ENCODE data around the gene KCNQ1.

KCNQ1 gene

GRCh38 chr11:2656859-2657258 is 212.1 kb downstream of the KCNQ1 start:
- no peaks in the 10 kb centered on the region for H3K79me2 ChIP-seq (ENCODE audit: insufficient read depth, low read length)
- no peaks in the 10 kb centered on the region for H3K36me3 ChIP-seq (ENCODE audit: low read length)
- no peaks in the 10 kb centered on the region for H3K9me2 ChIP-seq (replicated peaks; ENCODE audit: insufficient read depth, low read length)
- no peak overlapping the region for H3K27ac ChIP-seq (ENCODE audit: low read depth, low read length)
- H3K27me3 ChIP-seq (ENCODE audit: low read length), result no peaks in the 10 kb centered on the region
- no peak overlapping the region for H3K9ac ChIP-seq (ENCODE audit: low read length)
- no peak overlapping the region for H3K4me2 ChIP-seq (ENCODE audit: low read depth, low read length, poor library complexity, severe bottlenecking)
- no peak overlapping the region for H2AFZ ChIP-seq (ENCODE audit: low read depth, low read length, severe bottlenecking)
- no peak overlapping the region for H3K4me3 ChIP-seq (ENCODE audit: insufficient read depth, low read length, poor library complexity, severe bottlenecking)
- H3K9me3 ChIP-seq (ENCODE audit: insufficient read depth, low read length), result peaks cover 16% of the 10 kb centered on the region; the same call in 1 of the 2 replicates
- H4K20me1 ChIP-seq (ENCODE audit: low read depth, low read length), result no peaks in the 10 kb centered on the region
- TF ChIP-seq EZH2phosphoT487 (conservative IDR thresholded peaks at IDR 0.05; ENCODE audit: low read length) (no peak), CTCF (IDR thresholded peaks at IDR 0.05; ENCODE audit: insufficient read depth, low read length, poor library complexity, severe bottlenecking) (no peak)
- H3F3A ChIP-seq (ENCODE audit: insufficient read depth), result no peaks in the 10 kb centered on the region

GRCh38 chr11:2657697-2658284 is 213.0 kb downstream of the KCNQ1 start:
- no peaks in the 10 kb centered on the region for H3K79me2 ChIP-seq (ENCODE audit: insufficient read depth, low read length)
- no peaks in the 10 kb centered on the region for H3K9me2 ChIP-seq (replicated peaks; ENCODE audit: insufficient read depth, low read length)
- no peak for TF ChIP-seq EZH2phosphoT487 (conservative IDR thresholded peaks at IDR 0.05; ENCODE audit: low read length)
- TF ChIP-seq CTCF (IDR thresholded peaks at IDR 0.05; ENCODE audit: insufficient read depth, low read length, poor library complexity, severe bottlenecking), result no peak
- no peaks in the 10 kb centered on the region for H4K20me1 ChIP-seq (ENCODE audit: low read depth, low read length)
- H3K9me3 ChIP-seq (ENCODE audit: insufficient read depth, low read length), result peaks cover 16% of the 10 kb centered on the region; the same call in 1 of the 2 replicates
- H3K36me3 ChIP-seq (ENCODE audit: low read length), result no peaks in the 10 kb centered on the region
- no peaks in the 10 kb centered on the region for H3K27me3 ChIP-seq (ENCODE audit: low read length)
- no peak overlapping the region for H3K9ac ChIP-seq (ENCODE audit: low read length)
- no peak overlapping the region for H3K27ac ChIP-seq (ENCODE audit: low read depth, low read length)
- no peak overlapping the region for H2AFZ ChIP-seq (ENCODE audit: low read depth, low read length, severe bottlenecking)
- H3K4me3 ChIP-seq (ENCODE audit: insufficient read depth, low read length, poor library complexity, severe bottlenecking), result no peak overlapping the region
- no peaks in the 10 kb centered on the region for H3F3A ChIP-seq (ENCODE audit: insufficient read depth)
- H3K4me2 ChIP-seq (ENCODE audit: low read depth, low read length, poor library complexity, severe bottlenecking), result no peak overlapping the region

GRCh38 chr11:2660357-2660939 is 215.6 kb downstream of the KCNQ1 start:
- Histone ChIP-seq H3F3A (ENCODE audit: insufficient read depth) (no peaks in the 10 kb centered on the region), H3K9ac (ENCODE audit: low read length) (no peak overlapping the region), H3K27ac (ENCODE audit: low read depth, low read length) (no peak overlapping the region), H4K20me1 (ENCODE audit: low read depth, low read length) (no peaks in the 10 kb centered on the region), H3K9me3 (ENCODE audit: insufficient read depth, low read length) (peaks cover 16% of the 10 kb centered on the region; the same call in 1 of the 2 replicates), H3K9me2 (replicated peaks; ENCODE audit: insufficient read depth, low read length) (no peaks in the 10 kb centered on the region), H3K36me3 (ENCODE audit: low read length) (no peaks in the 10 kb centered on the region), H3K79me2 (ENCODE audit: insufficient read depth, low read length) (no peaks in the 10 kb centered on the region), H3K27me3 (ENCODE audit: low read length) (no peaks in the 10 kb centered on the region), H2AFZ (ENCODE audit: low read depth, low read length, severe bottlenecking) (no peak overlapping the region), H3K4me2 (ENCODE audit: low read depth, low read length, poor library complexity, severe bottlenecking) (no peak overlapping the region), H3K4me3 (ENCODE audit: insufficient read depth, low read length, poor library complexity, severe bottlenecking) (no peak overlapping the region)
- no peak for TF ChIP-seq EZH2phosphoT487 (conservative IDR thresholded peaks at IDR 0.05; ENCODE audit: low read length)
- no peak for TF ChIP-seq CTCF (IDR thresholded peaks at IDR 0.05; ENCODE audit: insufficient read depth, low read length, poor library complexity, severe bottlenecking)
